Progenitor cell of endocrine pancreas (in vitro differentiated cells): ENCODE data around the gene GNAL. TPM values are rescaled to one million over a fixed set of nuclear protein-coding genes. Genes with fewer than 3 reads are reported as not detected.
"Not testable (repeated sequence)": the region's sequence is repeated elsewhere in the genome, so short reads cannot be mapped to it uniquely, and the experiment has no call there.

ENCODE experiments used
- DNase-seq: peaks from one replicate; pipeline ENCODE4 v3.0.0; 2021; ENCODE audit warnings: low spot score; ENCODE audit not compliant: unreplicated experiment
- H3K27ac Mint-ChIP-seq: 2 replicates; pipeline ENCODE4 v1.8.0; 2021; ENCODE audit warnings: mild to moderate bottlenecking, moderate library complexity, mixed read lengths
- H3K27me3 Mint-ChIP-seq: 2 replicates; pipeline ENCODE4 v1.8.0; 2021; ENCODE audit warnings: mixed read lengths
- H3K36me3 Mint-ChIP-seq: 2 replicates; pipeline ENCODE4 v1.8.0; 2022; ENCODE audit warnings: mixed read lengths; ENCODE audit not compliant: insufficient read depth
- H3K4me1 Mint-ChIP-seq: 2 replicates; pipeline ENCODE4 v1.8.0; 2021; ENCODE audit warnings: low read depth, mixed read lengths
- H3K4me3 Mint-ChIP-seq: 2 replicates; pipeline ENCODE4 v1.8.0; 2021; ENCODE audit warnings: low read depth, mild to moderate bottlenecking, moderate library complexity, mixed read lengths
- H3K9me3 Mint-ChIP-seq: 2 replicates; pipeline ENCODE4 v1.8.0; 2021; ENCODE audit warnings: low read depth, mixed read lengths
- total RNA-seq: library from RNA; stranded (reverse); gene quantifications from 2 replicates; pipeline ENCODE4 v1.2.1, GENCODE V29; 2021
- TF ChIP-seq, protein P1 (sequence below): fragments of 200-600 bp; sonication (generic); IDR thresholded peaks from one replicate; pipeline ENCODE4 v1.5.0; 2021; ENCODE audit warnings: antibody characterized with exemption, mild to moderate bottlenecking; ENCODE audit not compliant: unreplicated experiment

GNAL gene
- total RNA-seq, 1 donor from 2014 or later = 10.0 TPM

DNA sequence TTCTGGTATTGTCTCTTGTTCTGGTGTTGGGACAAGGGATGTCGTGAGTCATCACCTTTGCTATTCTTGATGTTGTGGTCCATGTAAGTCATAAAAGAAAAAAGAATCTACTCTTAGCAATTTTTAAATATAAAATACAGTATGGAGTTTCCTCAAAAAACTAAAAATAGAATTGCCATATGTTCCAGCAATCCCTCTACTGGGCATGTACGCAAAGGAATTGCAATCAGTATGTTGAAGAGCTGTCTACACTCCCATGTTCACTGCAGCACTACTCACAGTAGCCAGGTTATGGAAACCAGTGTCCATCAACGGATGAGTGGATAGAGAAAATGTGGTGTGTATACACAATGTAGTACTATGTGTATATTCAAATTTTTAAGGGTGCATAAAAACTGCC, 10.9 kb upstream of the GNAL start:
- H3K4me1 Mint-ChIP-seq = no peaks in the 10 kb centered on the region
- H3K27me3 Mint-ChIP-seq = peaks cover 23% of the 10 kb centered on the region
- H3K36me3 Mint-ChIP-seq = no peaks in the 10 kb centered on the region
- DNase-seq = no peak
- TF ChIP-seq, protein P1, sequence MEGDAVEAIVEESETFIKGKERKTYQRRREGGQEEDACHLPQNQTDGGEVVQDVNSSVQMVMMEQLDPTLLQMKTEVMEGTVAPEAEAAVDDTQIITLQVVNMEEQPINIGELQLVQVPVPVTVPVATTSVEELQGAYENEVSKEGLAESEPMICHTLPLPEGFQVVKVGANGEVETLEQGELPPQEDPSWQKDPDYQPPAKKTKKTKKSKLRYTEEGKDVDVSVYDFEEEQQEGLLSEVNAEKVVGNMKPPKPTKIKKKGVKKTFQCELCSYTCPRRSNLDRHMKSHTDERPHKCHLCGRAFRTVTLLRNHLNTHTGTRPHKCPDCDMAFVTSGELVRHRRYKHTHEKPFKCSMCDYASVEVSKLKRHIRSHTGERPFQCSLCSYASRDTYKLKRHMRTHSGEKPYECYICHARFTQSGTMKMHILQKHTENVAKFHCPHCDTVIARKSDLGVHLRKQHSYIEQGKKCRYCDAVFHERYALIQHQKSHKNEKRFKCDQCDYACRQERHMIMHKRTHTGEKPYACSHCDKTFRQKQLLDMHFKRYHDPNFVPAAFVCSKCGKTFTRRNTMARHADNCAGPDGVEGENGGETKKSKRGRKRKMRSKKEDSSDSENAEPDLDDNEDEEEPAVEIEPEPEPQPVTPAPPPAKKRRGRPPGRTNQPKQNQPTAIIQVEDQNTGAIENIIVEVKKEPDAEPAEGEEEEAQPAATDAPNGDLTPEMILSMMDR = no peak
- no peak overlapping the region for H3K4me3 Mint-ChIP-seq
- H3K9me3 Mint-ChIP-seq = peaks cover 4% of the 10 kb centered on the region
- H3K27ac Mint-ChIP-seq = no peak overlapping the region

DNA sequence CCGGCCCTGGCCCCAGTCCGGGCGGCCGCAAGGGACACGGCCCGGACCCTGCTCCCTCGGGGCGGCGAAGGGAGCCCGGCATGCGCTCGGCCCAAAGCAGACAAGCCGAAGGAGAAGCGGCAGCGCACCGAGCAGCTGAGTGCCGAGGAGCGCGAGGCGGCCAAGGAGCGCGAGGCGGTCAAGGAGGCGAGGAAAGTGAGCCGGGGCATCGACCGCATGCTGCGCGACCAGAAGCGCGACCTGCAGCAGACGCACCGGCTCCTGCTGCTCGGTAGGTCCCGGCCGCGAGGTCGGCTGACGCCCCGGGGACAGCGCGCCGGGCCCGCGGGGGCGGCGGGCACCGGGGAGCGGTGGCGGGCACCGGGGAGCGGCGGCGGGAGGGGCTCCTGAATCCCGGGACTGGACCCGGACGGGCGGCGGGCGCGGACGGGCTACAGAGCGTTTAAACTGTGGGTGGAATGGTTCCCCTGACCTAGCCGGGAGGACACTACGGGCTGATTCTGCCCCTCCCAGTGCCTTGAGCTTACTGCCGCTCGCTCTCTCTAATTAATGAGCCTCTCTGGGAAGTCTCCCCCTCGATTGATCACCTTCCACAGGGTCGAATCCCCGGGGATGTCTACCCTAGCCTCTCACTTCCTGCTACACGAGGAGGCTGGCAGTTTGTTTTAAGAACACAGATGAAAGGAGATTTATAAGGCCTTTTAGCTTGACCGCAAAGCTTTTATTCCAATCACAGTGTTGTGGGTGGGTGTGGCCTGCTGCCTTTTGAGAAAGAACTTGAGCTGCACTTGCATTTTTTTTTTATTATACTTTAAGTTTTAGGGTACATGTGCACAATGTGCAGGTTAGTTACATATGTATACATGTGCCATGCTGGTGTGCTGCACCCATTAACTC, 853 bp downstream of the GNAL start:
- peaks cover 2% of the 10 kb centered on the region for H3K4me1 Mint-ChIP-seq
- H3K36me3 Mint-ChIP-seq = no peaks in the 10 kb centered on the region
- DNase-seq = peak; percentile 53
- H3K4me3 Mint-ChIP-seq = peak overlapping the region; percentile 77
- peak overlapping the region; percentile 49 for H3K27ac Mint-ChIP-seq
- no peaks in the 10 kb centered on the region for H3K9me3 Mint-ChIP-seq
- TF ChIP-seq, protein P1 = no peak
- H3K27me3 Mint-ChIP-seq = peaks cover 18% of the 10 kb centered on the region

DNA sequence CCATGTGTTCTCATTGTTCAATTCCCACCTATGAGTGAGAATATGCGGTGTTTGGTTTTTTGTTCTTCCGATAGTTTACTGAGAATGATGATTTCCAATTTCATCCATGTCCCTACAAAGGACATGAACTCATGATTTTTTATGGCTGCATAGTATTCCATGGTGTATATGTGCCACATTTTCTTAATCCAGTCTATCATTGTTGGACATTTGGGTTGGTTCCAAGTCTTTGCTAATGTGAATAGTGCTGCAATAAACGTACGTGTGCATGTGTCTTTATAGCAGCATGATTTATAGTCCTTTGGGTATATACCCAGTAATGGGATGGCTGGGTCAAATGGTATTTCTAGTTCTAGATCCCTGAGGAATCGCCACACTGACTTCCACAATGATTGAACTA, 1.6 kb downstream of the GNAL start:
- not testable (repeated sequence) for H3K4me3 Mint-ChIP-seq, DNase-seq, H3K4me1 Mint-ChIP-seq, H3K27ac Mint-ChIP-seq, H3K36me3 Mint-ChIP-seq, H3K9me3 Mint-ChIP-seq
- peaks cover 18% of the 10 kb centered on the region for H3K27me3 Mint-ChIP-seq

DNA sequence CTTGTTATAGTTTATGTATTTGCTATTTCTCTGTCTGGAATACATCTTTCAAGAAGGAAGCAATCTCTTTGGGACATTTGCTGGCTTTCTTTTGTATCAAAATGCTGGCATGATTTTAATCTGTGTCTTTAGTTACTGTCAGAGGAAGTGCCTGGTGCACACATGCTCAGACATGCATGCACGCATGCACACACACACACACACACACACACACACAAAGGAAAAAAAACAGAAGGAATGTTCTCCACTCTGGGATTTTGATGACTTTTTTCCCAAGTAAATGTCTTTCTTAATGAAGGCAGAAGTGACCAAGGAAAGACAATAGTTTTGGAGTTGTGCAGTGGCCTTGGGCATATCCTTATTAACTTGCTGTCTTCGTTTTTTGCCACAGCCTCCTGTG, 6.7 kb downstream of the GNAL start:
- Mint-ChIP-seq H3K27me3 (peaks cover 22% of the 10 kb centered on the region), H3K27ac (no peak overlapping the region), H3K9me3 (no peaks in the 10 kb centered on the region), H3K36me3 (no peaks in the 10 kb centered on the region), H3K4me3 (no peak overlapping the region), H3K4me1 (peaks cover 4% of the 10 kb centered on the region)
- no peak for DNase-seq
- TF ChIP-seq, protein P1 = no peak

DNA sequence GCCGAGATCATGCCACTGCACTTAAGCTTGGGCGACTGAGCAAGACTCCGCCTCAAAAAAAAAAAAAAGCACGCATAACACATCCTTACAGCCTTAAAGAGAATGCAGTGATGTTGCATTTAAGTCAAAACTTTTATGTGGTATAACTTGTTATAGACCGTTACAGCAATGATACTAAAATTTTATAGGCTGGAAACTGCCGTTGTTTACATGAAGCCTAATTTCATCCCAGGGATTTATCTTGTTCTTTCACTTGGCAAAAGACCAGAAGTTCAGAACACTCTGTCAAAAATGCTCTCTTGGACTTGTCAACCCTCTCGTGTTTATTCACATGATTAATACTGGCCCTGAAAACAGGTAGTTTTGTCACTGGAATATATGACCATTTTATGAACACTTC, 7.4 kb downstream of the GNAL start:
- DNase-seq = no peak
- Mint-ChIP-seq H3K36me3 (no peaks in the 10 kb centered on the region), H3K4me3 (no peak overlapping the region), H3K27me3 (peaks cover 22% of the 10 kb centered on the region), H3K9me3 (no peaks in the 10 kb centered on the region), H3K4me1 (peaks cover 4% of the 10 kb centered on the region), H3K27ac (no peak overlapping the region)
- TF ChIP-seq, protein P1 = no peak

DNA sequence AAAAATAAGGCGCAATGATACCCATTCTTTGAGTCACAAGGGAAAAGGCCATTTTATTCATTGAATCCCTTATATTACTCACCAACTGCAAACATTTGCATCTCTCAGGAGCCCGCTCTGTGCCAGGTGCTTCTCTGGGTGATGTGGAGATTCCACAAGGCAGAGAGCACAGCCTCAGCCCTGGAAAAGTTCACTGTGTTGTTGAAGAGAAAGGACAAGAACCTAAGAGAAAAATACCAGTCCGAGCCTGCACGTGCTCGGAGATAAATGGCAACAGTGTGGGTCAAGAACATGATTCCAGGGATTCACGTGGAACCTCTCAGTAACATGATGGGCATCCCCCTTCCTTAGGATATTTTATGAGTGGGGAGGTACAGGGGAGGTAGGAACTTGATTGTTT, 11.8 kb downstream of the GNAL start:
- no peak overlapping the region for H3K4me3 Mint-ChIP-seq
- H3K27me3 Mint-ChIP-seq = peaks cover 28% of the 10 kb centered on the region
- no peak for DNase-seq
- peaks cover 6% of the 10 kb centered on the region for H3K4me1 Mint-ChIP-seq
- H3K27ac Mint-ChIP-seq = no peak overlapping the region
- TF ChIP-seq, protein P1 = no peak
- H3K36me3 Mint-ChIP-seq = no peaks in the 10 kb centered on the region
- H3K9me3 Mint-ChIP-seq = no peaks in the 10 kb centered on the region
